ENCODE results near the gene RGMA.

The RGMA gene

DNA sequence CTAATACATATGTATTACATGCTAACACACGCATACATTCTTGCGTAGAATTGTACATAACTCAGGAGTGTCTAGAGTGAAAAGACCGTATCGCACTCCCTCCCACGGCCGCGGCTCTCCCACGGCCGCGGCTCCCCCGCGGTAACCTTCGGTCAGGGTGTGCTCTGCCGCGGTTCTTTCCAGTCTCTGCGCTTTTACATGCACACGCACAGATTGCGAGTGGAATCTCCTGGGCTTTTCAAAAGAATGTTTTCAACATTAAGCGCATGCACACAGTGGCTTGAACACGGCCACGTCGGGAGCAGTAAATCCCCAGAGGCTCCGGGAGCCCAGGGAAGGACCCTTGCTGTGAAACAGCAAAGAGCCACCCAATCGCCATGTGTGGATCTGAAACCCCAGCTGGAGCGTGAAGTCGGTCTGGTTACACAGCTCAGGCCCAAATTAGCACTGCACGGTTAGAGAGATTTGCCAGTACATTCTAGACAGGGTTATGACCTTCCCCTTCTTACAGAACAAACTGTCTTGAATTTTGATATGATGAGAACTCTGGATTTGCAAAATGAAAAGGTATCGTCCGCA is 805 bp upstream of the RGMA start:
- DNase-seq: no peak

DNA sequence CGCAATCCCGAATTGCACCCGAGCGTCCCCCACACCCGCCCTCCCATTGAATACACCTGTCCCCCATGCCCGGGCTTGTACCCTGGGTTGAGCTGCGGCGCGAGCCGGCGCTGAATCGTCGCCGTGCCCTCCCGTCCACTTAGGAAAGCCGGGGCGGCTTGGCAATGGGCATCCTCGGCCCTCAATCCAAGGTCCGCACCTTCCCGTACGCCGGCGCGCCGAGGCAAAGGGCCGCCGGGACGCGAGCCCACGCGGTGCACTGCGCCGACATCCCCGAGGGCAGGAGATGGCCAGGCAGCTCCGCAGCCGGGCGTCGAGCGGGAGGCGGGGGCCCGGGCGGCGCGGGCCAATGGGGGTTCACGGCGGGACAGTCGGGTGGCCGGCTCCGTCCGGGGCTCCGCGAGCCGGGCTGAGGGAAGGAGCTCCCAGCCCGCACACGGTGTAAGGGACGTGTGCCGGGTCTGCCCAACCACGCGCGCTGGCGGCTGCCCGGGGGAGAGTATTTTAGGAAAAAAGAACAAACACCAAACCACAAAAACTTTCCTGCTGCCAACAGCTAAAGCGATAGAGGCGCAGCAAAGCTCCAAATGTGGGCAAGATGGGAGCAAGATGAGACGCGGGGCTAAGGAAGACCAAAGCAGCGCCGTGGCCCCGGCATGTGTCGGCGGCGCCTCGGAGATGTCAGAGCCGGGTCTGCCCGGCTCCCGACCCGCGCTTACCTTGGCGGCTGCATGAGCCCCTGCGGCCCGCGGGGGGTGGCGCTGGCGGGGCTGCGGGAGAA is 621 bp downstream of the RGMA start:
- peak; percentile 19 for DNase-seq

DNA sequence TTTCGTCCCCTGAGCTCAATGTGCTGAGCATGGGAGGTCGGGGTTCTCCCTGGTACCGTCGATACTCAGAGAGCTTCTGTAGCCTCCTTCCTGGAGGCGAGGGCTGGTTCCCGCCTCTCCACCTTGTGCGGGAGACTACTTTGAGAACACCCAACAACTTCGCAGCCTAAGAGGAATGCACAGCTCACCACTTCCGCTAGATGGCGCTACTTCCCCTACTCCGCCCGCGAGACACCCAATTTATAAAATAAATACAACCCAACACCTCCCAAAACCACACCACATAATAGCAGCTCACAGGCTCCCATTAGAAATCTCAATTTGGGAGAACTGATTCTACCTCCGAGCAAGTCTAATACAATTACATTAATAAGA is 1.2 kb downstream of the RGMA start:
- peak; percentile 21 for DNase-seq

DNA sequence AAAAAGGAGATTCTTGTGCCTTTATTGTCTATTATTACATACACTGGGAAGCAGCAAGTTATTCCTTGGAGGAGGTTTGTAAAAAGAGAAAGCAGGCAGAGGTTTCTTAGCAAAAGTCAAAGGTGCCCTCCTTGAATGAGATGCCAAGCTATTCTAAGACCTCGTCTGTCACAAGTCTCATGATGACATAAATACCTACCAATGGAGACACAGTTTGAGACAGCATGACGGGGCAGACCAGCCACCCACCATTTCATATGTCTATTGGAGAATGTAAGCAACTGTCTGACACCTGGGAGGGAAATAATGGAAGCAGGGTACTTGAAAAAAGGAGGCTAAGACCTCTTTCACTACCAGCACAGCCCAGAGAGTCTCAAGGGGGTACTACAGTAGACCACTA is 2.2 kb downstream of the RGMA start:
- no peak for DNase-seq

DNA sequence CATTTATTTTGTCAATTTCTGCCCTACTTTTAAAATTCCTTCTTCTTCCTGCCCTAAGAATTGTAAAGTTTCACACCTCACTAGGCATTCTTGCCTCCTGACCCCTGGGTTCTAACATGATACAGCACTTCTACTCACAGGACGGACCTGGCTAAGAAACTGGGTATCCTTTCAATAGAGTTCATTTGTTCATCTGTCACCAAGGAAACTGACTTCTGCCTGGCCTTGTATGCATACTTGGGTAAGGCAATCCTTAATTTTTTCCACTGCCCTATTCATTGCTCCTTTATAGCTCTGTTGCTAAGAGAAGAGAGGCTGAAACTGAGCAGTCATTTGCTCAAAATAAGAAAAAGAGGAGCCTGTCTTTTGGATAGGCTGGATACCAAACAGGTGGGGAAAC is 3.3 kb downstream of the RGMA start:
- no peak for DNase-seq

DNA sequence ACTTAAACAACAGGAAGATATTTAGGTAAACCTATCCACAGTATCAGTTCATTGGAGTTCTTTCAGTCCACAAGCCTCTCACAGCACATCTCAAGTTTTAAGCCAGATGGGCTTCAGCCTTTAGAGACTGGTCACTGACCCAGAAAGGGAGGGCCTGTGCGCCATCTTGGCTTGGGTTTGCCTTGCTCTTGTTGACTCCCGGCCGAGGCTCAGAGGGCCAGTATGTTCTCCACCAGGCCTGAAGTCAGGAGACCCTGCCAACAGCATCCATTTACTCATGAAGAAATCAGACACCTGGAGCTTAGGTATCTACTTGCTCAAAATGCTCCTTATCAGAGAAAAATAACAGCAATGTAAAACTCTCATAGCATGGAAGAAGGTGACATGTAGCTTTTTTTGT is 6.2 kb downstream of the RGMA start:
- DNase-seq: no peak

DNA sequence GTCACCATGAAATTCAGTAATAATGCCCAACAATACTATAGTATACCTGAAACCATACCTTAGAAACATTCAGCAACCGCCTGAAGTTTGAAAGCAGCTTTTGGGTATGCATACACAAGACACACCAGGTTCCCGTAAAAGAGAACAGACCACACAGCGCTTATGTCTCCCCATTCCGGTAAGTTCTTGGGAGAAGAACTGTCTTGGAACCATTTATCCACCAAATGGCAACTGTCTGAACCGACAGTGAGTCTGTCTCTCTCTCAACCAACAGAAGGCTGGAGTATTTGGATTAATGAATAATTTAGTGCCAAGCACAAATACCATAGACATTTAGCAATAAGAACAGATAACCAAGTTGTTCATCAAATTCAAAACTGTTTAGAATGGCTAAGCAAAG is 7.6 kb downstream of the RGMA start:
- no peak for DNase-seq

DNA sequence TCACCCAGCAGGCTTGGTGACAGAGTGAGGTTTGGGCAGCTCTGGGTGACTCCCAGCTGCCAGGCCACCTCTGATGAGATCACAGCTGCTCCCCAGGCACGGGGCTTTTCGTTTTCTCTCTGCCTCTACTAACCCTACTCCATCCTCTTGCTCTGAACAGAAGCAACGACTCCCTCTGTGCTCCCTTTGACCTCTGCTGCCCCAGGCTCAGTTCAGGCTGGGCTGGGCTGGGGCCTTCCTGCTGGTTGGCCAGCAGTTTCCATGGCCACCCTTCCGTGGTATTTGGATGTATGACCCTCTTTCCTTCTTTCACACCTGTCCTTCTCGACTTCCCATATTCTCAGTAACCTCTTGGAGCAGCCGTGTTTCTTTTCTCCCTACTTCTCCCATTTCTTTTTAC is 8.6 kb downstream of the RGMA start:
- DNase-seq: no peak

DNA sequence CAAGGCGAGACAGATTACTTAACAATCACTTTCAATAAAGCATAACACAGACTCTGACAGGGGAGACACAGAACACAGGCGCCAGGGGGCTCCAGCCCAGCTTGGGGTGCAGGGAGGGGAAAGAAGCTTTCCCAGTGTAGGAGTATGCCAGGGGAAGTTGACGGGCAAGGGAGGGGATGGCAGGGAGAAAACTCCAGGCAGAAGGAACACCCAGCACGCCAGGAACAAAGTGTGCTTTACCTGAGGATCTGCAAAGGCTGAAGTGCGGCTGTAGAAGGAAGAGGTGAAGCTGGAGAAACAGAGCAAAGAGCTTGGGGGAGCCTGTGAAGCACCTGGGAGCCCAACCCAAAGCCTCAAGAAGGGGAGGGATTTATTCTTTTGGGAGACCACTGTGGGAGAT is 12.1 kb downstream of the RGMA start:
- no peak for DNase-seq

DNA sequence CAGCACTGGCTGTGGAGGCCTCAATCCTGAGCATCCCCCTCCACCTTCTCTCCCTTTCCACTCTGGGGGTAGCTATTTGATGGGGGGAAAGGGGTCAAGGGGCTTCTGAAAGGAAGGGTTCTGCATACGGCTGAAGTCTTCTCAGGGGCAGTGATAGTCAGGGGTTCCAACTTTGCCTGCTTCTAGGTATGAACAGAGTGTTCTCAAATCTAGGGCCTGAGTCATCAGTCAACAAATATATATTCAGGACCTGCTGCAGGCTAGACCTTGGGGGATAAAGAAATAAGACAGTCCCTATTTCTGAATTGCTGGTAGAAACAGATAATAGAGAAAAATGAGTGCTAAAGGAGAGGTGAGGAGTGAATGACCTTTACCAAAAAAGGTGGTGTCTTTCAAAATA is 12.8 kb downstream of the RGMA start:
- DNase-seq: no peak

DNA sequence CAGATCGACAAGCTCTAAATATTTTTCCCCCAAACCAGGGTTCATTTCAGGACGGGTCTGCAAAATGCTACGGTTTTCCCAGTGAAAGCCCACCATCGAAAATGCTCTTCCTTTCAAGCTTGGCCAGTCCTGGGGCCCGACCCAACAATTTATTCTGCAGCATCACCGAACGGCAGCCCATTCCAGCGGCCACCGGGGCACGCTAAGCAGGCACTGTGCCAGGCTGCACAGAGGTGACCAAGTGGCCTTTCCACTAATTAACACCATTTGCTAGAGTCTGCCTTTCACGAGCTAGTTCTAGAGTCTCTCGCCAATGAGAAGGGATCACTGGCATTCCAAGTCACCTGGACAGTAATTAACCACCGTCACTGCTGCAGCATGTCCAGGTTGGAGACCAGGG is 14.4 kb downstream of the RGMA start:
- no peak for DNase-seq

DNA sequence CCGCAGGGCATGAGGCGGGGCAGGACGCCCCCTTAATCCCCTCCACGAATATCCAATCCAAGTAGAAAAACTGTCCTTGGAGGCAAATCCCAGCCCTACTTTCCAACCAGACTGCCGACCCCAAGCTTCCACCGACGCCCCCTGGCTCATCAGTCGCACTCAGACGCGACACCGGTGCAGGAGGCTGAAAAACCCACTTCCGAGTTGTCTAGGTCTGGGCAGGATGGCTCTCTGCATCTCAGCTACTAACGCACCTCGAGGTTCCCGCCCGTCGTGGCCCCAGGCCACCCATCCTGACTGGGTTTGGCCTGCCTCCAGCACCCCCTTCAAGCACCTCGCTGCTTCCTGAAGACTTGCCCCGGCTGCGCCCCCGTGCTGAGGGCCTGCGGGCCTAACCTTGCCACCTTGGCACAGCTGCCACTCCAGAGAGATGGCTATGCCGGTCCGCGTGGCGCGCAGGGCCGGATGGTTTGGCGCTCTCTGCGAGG is 15.5 kb downstream of the RGMA start:
- no peak for DNase-seq

DNA sequence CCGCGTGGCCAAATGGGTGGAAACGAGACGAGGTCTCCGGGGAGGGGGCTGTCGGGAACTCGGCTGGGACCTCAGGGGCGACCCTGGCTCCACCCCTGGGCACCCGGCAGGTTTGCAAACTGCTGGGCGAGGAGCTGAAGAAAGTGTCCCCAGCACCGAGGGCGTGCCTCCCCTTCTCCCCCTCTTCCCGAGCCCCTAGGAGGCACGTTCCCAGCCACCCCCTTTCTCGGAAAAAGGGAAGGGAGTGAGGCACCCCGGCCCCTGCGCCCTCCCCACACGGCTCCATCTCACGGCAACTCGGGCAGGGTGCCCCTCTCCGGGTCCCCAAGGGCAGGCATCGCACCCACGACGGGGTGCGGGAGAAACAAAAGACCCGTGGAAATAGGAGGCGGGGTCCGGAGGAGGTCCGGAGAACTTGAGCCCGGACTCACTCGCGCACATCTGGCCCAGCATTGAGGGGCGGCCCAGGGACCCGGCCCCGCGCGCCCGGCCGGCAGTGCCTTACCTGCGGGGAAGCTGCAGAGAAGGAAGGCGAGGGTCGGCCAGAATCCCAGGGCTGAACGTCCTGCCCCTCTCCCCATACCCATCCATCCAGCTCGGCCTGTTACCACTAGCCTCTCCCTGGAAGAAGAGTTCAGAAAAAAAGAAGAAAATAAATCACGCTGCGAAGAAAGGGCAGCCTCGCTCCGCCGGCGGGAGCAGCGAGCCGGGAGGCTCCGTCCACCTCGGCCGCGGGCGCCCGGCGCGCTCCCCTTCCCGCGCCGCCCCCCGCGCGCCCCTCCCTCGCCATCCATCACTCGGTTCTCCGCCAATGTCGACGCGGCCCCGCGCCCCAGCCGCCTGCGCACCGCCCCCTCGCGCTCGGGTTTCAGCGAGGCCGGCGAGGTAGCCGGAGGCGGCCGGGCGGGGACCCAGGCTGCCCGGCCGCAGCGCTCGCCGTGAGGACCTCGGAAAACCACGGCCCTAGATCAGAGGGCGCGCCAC is 16.3 kb downstream of the RGMA start:
- peak; percentile 9 for DNase-seq

DNA sequence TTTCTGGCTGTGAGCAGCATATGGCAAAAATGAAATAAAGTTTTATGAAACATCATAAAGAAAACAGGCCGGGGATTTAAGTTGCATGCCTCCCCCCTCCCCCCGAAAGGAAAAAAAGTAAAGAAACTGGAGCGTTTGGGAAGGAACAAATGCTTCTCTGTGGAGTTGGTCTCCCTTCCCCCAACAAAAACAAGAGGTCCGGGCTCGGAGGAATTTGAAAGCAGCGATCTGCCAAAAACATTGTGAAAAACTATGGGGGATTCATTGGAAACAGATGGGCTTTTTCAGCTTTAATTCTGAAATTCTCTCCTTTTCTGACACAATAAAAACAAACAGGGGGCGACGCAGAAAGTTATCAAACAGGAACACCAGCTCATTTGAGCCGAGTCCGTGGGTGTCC is 17.0 kb downstream of the RGMA start:
- no peak for DNase-seq

DNA sequence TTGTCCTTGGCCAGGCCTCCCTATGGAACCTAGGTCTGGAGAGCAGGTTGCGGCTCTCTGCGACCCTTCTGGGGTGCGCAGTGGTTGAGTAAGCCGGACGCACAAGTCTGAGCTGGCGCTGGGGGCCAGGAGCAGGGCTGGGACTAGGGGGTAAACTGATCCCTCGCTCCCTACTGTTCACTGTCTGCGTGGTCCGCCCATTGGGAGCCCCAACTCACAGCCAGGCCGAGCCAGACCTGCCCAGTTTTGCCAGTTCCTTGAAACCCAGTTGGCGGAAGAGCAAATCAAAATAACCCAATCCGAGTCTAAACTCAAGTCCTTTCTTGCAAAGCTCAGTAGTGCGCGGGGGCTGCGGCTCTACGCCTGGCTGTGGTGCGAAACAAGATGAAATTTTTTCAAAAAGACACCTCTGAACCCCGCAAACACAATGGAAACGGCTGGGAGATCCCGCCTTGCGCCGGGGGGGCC is 17.5 kb downstream of the RGMA start:
- no peak for DNase-seq

DNA sequence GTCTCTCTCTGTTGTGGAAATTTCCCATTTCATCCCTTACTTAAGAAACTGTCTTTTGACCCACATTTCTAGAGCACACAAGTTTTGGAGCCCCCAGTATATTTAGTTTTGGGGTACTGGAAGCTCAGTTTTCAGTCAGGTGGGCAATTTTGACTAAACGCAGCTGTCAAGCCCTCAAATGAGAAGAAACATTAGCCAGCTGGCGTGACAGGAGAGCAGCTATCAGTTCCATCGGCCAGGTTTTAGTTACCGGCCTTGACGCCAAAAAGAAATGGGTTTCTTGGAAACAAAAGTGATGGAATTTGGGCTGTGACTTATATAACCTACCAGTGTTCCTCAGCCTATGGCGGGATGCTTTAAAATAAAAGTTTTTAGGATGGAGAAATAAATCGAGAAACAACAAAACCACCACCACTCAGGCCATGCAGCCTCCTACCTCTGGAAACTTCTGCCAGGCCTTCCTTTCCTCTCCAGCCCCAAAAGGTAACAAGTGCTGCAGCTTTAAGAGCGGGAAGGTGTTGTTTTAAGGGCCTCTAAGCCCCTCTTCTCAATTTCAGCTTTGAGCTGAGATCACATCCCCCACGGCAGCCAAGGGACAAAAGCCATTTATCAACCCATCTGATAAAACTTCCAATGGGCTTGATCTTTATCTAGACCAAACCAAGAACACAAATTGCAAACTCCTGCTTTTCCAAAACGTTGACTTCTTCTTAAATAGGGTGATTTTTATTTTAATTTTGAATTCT is 18.3 kb downstream of the RGMA start:
- no peak for DNase-seq

DNA sequence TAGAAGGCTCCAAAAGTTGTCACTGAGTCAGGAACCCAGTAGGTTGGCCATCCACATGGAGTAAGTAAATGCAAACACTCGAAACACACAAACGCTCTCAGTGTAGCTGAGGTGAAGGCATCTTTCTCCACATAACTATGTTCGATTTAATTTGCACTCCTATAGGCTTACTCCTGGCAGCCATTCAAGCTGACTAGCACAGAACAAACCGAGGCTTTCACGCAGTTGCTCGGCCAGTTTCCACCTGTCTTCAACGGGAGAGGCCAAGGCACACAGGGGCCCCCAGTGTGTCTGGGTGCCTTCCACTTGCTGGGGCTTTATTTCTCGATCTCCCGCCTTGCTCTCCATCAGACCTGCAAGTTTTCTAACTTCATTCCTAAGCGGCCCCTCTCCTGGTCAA is 18.9 kb downstream of the RGMA start:
- no peak for DNase-seq

DNA sequence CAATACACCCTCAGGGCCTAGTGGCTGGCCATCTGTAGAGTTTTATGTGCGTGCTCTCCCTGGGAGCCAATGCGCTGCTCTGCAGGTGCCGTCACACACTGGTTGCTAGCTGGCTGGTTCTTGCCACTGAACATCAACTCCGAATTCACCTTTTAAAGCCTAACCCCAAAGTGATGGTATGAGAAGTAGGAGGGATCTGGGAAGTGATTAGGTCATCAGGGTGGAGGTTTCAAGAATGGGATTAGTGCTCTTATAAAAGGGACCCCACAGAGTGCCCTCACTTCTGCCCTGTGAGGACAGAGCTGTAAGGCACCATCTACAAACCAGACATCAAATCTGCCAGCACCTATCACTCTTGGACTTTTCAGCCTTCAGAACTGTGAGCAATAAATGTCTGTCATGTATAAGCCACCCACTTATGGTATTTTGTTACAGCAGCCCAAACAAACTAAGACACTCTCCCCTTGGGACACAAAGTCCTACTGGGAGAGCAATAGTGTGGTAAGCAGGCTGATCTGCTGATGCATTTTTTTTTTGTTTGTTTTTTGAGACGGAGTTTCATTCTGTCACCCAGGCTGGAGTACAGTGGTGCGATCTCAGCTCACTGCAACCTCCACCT is 20.3 kb downstream of the RGMA start:
- DNase-seq: no peak

DNA sequence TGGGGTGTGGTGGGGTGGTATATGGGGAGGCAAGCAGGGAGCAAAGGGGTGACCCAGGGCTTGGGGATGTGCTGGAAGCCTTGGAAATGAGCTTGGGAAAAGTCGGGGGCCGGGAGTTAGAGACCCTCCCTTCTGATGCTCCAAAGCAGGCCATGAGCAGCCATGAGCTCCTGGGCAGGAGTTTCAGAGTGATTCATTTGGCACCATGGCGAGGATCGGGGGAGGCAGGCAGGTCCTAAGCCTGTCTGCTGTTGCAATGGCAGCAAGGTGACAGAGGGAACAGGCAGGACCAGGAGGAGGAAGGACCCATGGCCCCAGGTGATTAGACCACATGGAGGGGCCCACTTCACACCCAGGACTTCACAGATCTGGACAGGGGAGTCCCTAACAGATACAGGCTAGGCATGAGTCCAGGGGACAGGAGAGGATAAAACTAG is 21.3 kb downstream of the RGMA start:
- DNase-seq: no peak

DNA sequence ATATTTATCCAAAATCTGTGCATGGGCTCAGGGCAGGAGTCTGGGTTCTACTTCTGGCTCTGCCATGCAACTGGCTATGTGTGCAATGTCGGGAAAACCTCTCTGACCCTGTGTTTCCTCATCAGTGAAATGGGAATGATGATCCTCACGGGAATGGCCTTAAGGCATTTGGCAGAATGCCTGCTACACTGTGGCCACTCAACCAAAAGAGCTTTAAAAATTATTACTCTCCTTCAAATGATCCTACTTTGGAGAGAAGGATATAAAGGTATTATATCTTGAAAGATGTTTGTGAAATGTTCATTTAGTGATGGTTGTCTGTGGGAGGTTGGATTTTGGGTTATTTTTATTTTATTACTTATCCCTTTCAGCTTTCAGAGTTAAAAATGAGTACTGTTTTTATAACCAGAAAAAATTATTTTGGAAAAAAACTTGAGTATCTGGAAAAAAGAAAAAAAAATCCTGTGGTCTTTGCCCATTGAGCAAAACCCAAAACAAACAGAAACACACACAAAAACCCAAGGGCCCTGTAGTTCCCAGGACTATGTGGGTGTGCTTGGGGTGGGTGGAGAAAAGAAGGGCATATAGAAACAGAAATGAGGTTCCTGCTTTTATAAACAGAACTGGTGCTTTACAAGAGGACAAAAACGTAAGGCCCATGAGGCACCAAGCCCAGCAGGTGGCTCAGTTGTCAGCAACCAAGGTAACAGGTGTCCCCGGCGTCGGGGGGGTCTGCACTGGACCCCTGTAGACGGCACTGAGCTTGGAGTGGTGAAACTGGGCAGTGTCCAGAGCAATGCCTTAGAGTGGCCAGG is 22.0 kb downstream of the RGMA start:
- peak; percentile 22 for DNase-seq

DNA sequence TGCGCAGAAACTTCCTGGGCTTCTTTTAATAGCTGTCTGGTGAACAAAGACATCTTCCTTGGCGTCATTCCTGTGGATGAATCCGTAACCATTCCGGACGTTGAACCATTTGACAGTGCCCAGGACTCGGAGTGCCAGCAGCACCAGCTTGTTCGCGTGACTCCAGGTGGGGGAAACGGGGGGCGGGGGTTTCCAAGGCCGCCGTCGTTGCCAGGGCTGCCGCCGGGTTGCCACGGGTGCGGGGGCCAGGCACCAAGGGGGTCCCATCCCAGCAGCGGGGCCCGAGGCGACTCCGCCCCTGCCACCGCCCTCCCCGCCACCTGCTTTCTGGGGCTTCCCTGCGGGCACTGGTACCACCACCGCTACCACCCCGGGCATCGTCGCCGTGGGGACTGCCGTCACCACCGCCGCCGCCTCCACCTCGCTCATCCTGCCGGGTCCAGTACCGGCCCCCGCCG is 22.8 kb downstream of the RGMA start:
- no peak for DNase-seq

Data from T1000 (cell line).